H9 (cell line): ENCODE measurements around the gene FGF12. TPM values are rescaled to one million over a fixed set of nuclear protein-coding genes. Genes with fewer than 3 reads are reported as not detected.

Experiments used
- DNase-seq: peaks from one replicate; pipeline ENCODE4 v3.0.0-alpha.2; 2017
- H2AFZ ChIP-seq: one replicate; pipeline ENCODE4 v1.6.1; 2013; ENCODE audit warnings: mild to moderate bottlenecking, low read length, control low read depth, moderate library complexity
- H2AK5ac ChIP-seq: 2 replicates; pipeline ENCODE4 v1.6.1; 2013; ENCODE audit warnings: low read length, control low read depth, mixed read lengths; ENCODE audit not compliant: insufficient read length
- H2BK120ac ChIP-seq: one replicate; pipeline ENCODE4 v1.6.1; 2013; ENCODE audit warnings: low read depth, mild to moderate bottlenecking, low read length, control low read depth, inconsistent platforms; ENCODE audit not compliant: poor library complexity, severe bottlenecking
- H2BK12ac ChIP-seq: 2 replicates; pipeline ENCODE4 v1.6.1; 2013; ENCODE audit warnings: low read length, control low read depth, mixed read lengths, low read depth; ENCODE audit not compliant: insufficient read length
- H2BK15ac ChIP-seq: 2 replicates; pipeline ENCODE4 v1.6.1; 2013; ENCODE audit warnings: low read depth, low read length, control low read depth
- H2BK20ac ChIP-seq: one replicate; pipeline ENCODE4 v1.6.1; 2013; ENCODE audit warnings: low read depth, mild to moderate bottlenecking, low read length, control low read depth, inconsistent platforms; ENCODE audit not compliant: poor library complexity, severe bottlenecking
- H2BK5ac ChIP-seq: 2 replicates; pipeline ENCODE4 v1.6.1; 2013; ENCODE audit warnings: low read length, control low read depth, mixed read lengths; ENCODE audit not compliant: insufficient read length
- H3K14ac ChIP-seq: 2 replicates; pipeline ENCODE4 v1.6.1; 2013; ENCODE audit warnings: low read length, control low read depth; ENCODE audit not compliant: insufficient read depth
- H3K18ac ChIP-seq: 2 replicates; pipeline ENCODE4 v1.6.1; 2013; ENCODE audit warnings: low read depth, mild to moderate bottlenecking, mixed read lengths, low read length, control low read depth; ENCODE audit not compliant: insufficient read length
- H3K23ac ChIP-seq: 2 replicates; pipeline ENCODE4 v1.6.1; 2013; ENCODE audit warnings: low read length, control low read depth, mixed read lengths, low read depth; ENCODE audit not compliant: insufficient read length
- H3K23me2 ChIP-seq: 2 replicates; pipeline ENCODE4 v1.6.1; 2013; ENCODE audit warnings: low read depth, mild to moderate bottlenecking, mixed read lengths, low read length, control low read depth; ENCODE audit not compliant: insufficient read length, poor library complexity, severe bottlenecking
- H3K27ac ChIP-seq: 2 replicates; pipeline ENCODE4 v1.5.1; 2013; ENCODE audit warnings: low read length, control low read depth, mixed read lengths, low read depth; ENCODE audit not compliant: insufficient read length
- H3K27me3 ChIP-seq: 2 replicates; pipeline ENCODE4 v1.6.1; 2013; ENCODE audit warnings: low read length, control low read depth, inconsistent platforms; ENCODE audit not compliant: insufficient read depth
- H3K4ac ChIP-seq: 2 replicates; pipeline ENCODE4 v1.6.1; 2013; ENCODE audit warnings: low read depth, mild to moderate bottlenecking, control low read depth, inconsistent platforms, low read length, moderate library complexity
- H3K4me1 ChIP-seq: 2 replicates; pipeline ENCODE4 v1.6.1; 2013; ENCODE audit warnings: low read length, control low read depth, inconsistent platforms; ENCODE audit not compliant: insufficient read depth
- H3K4me2 ChIP-seq: 2 replicates; pipeline ENCODE4 v1.6.1; 2013; ENCODE audit warnings: low read length, control low read depth, mixed read lengths; ENCODE audit not compliant: insufficient read length, insufficient read depth
- H3K56ac ChIP-seq: 2 replicates; pipeline ENCODE4 v1.6.1; 2013; ENCODE audit warnings: low read depth, mild to moderate bottlenecking, mixed read lengths, low read length, control low read depth; ENCODE audit not compliant: insufficient read length
- H3K79me1 ChIP-seq: 2 replicates; pipeline ENCODE4 v1.6.1; 2013; ENCODE audit warnings: low read depth, mild to moderate bottlenecking, moderate library complexity, low read length, control low read depth, inconsistent platforms; ENCODE audit not compliant: insufficient read depth, poor library complexity, severe bottlenecking
- H3K79me2 ChIP-seq: 2 replicates; pipeline ENCODE4 v1.6.1; 2013; ENCODE audit warnings: low read length, control low read depth, inconsistent platforms; ENCODE audit not compliant: insufficient read depth
- H3K9ac ChIP-seq: 2 replicates; pipeline ENCODE4 v1.6.1; 2013; ENCODE audit warnings: low read length, control low read depth, mixed read lengths; ENCODE audit not compliant: insufficient read length; ENCODE audit errors: extremely low read depth
- H3K9me3 ChIP-seq: one replicate; pipeline ENCODE4 v1.6.1; 2013; ENCODE audit warnings: low read depth, low read length, inconsistent platforms; ENCODE audit not compliant: control insufficient read depth
- H3T11ph ChIP-seq: one replicate; pipeline ENCODE4 v1.6.1; 2013; ENCODE audit warnings: mild to moderate bottlenecking, low read length, control low read depth, inconsistent platforms
- H4K20me1 ChIP-seq: one replicate; pipeline ENCODE4 v1.6.1; 2013; ENCODE audit not compliant: control insufficient read depth, insufficient read length, insufficient read depth
- H4K5ac ChIP-seq: 2 replicates; pipeline ENCODE4 v1.6.1; 2013; ENCODE audit warnings: low read depth, mild to moderate bottlenecking, mixed read lengths, low read length, control low read depth; ENCODE audit not compliant: insufficient read length
- H4K8ac ChIP-seq: replicated peaks from 2 replicates; pipeline ENCODE4 v1.6.1; 2013; ENCODE audit warnings: low read length, control low read depth, mixed read lengths, low read depth; ENCODE audit not compliant: insufficient read length
- H4K91ac ChIP-seq: 2 replicates; pipeline ENCODE4 v1.6.1; 2013; ENCODE audit warnings: low read depth, mild to moderate bottlenecking, moderate library complexity, mixed read lengths, low read length, control low read depth; ENCODE audit not compliant: insufficient read length
- H3K27ac Mint-ChIP-seq, 3 experiments: 2 replicates in 2 of 3; 3 replicates in 1 of 3; pipeline ENCODE4 v1.8.0; 2020 to 2021; ENCODE audit warnings: mixed read lengths in 3 of 3, mild to moderate bottlenecking in 1 of 3, moderate library complexity in 1 of 3
- H3K27me3 Mint-ChIP-seq: 2 replicates; pipeline ENCODE4 v1.8.0; 2021; ENCODE audit warnings: low read depth, mild to moderate bottlenecking, moderate library complexity, mixed read lengths
- H3K36me3 Mint-ChIP-seq, 3 experiments: 2 replicates in 2 of 3; 3 replicates in 1 of 3; pipeline ENCODE4 v1.8.0; 2020 to 2021; ENCODE audit warnings: low read depth in 3 of 3, mixed read lengths in 3 of 3; ENCODE audit not compliant: insufficient read depth in 1 of 3
- H3K4me1 Mint-ChIP-seq, 2 experiments: 2 replicates each; pipeline ENCODE4 v1.8.0; 2020; ENCODE audit warnings: mixed read lengths in 2 of 2
- H3K4me3 Mint-ChIP-seq, 2 experiments: 2 replicates in 1 of 2; 3 replicates in 1 of 2; pipeline ENCODE4 v1.8.0; 2020 to 2021; ENCODE audit warnings: mild to moderate bottlenecking in 2 of 2, mixed read lengths in 2 of 2, moderate library complexity in 1 of 2
- H3K9me3 Mint-ChIP-seq, 2 experiments: 2 replicates in 1 of 2; 3 replicates in 1 of 2; pipeline ENCODE4 v1.8.0; 2020; ENCODE audit warnings: mild to moderate bottlenecking in 2 of 2, mixed read lengths in 2 of 2, moderate library complexity in 1 of 2
- WGBS: extraction: QIAGEN DNeasy Blood & Tissue Kit; methylation state at CpG from one replicate; pipeline ENCODE4 v1.1.7; 2013; ENCODE audit warnings: missing lambda C conversion rate, low lambda C conversion rate, mixed read lengths; ENCODE audit not compliant: insufficient read length; ENCODE audit errors: extremely low coverage; 5-methylcytosine and 5-hydroxymethylcytosine counted together
- total RNA-seq: library from RNA; stranded (reverse); gene quantifications from 2 replicates; pipeline ENCODE4 v1.2.1, GENCODE V29; 2021
- TF ChIP-seq, protein P1 (sequence below): fragments of 200-600 bp; sonication (generic); conservative IDR thresholded peaks from 3 replicates; pipeline ENCODE4 v1.8.0; 2021; ENCODE audit warnings: antibody characterized with exemption, mild to moderate bottlenecking

The FGF12 gene
- total RNA-seq, 1 experiment from 2014 or later: 5.6 TPM

DNA sequence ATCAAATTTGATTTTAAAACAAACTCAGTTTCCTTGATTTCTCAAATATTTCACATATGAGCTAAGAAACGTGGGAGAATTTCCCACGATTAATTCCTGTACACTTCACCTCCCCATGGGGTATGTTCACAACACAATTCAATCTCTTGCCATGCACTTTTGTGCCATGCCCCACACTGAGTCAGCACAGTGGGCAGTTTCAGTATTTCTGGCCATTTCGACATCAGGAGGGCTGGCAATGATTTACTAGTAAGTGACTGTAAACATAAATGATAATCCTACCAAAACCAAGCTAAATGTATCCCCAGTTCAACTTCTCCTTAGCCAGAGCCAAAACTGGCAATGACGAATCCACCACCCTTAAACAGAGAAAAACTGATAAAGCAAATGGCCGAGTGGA, 293.6 kb downstream of the FGF12 start:
- Mint-ChIP-seq H3K27ac (no peak overlapping the region), H3K9me3 (no peaks in the 10 kb centered on the region), H3K27me3 (no peaks in the 10 kb centered on the region), H3K4me3 (no peak overlapping the region), H3K36me3 (no peaks in the 10 kb centered on the region), H3K4me1 (0 out of 4 replicates have a peak, but pooled peaks cover 0 to 4% of the 10 kb centered on the region in 2 experiments)
- H4K20me1 ChIP-seq: no peaks in the 10 kb centered on the region
- no peak overlapping the region for H2BK15ac ChIP-seq
- H3K23me2 ChIP-seq: no peaks in the 10 kb centered on the region
- H3K27me3 ChIP-seq: no peaks in the 10 kb centered on the region
- H2AK5ac ChIP-seq: no peak overlapping the region
- H4K5ac ChIP-seq: no peak overlapping the region
- H2BK5ac ChIP-seq: no peak overlapping the region
- H3K23ac ChIP-seq: no peak overlapping the region
- H2AFZ ChIP-seq: no peak overlapping the region
- no peaks in the 10 kb centered on the region; the same call in 1 of the 2 replicates for H3K4me1 ChIP-seq
- no peak for DNase-seq
- H4K91ac ChIP-seq: no peak overlapping the region
- no peaks in the 10 kb centered on the region for H3K79me2 ChIP-seq
- no peak overlapping the region for H3K27ac ChIP-seq
- no peak overlapping the region for H2BK20ac ChIP-seq
- no peak overlapping the region for H3K4ac ChIP-seq
- H4K8ac ChIP-seq: no peak overlapping the region
- H3K9ac ChIP-seq: no peak overlapping the region
- H3K14ac ChIP-seq: no peak overlapping the region
- H3T11ph ChIP-seq: no peak overlapping the region
- no peaks in the 10 kb centered on the region for H3K79me1 ChIP-seq
- no peak overlapping the region for H2BK120ac ChIP-seq
- no peak overlapping the region for H2BK12ac ChIP-seq
- no CpG with 5 or more reads among the region's 5 CpGs for WGBS
- TF ChIP-seq, protein P1, sequence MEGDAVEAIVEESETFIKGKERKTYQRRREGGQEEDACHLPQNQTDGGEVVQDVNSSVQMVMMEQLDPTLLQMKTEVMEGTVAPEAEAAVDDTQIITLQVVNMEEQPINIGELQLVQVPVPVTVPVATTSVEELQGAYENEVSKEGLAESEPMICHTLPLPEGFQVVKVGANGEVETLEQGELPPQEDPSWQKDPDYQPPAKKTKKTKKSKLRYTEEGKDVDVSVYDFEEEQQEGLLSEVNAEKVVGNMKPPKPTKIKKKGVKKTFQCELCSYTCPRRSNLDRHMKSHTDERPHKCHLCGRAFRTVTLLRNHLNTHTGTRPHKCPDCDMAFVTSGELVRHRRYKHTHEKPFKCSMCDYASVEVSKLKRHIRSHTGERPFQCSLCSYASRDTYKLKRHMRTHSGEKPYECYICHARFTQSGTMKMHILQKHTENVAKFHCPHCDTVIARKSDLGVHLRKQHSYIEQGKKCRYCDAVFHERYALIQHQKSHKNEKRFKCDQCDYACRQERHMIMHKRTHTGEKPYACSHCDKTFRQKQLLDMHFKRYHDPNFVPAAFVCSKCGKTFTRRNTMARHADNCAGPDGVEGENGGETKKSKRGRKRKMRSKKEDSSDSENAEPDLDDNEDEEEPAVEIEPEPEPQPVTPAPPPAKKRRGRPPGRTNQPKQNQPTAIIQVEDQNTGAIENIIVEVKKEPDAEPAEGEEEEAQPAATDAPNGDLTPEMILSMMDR: no peak
- no peak overlapping the region for H3K56ac ChIP-seq
- no peak overlapping the region for H3K18ac ChIP-seq
- H3K9me3 ChIP-seq: no peaks in the 10 kb centered on the region
- H3K4me2 ChIP-seq: no peak overlapping the region
